Adrenal gland (tissue), 12 donors: Measurements from ENCODE around the gene PPP1R9B. TPM values are rescaled to one million over a fixed set of nuclear protein-coding genes. Genes with fewer than 3 reads are reported as not detected.

ENCODE experiments used
- DNase-seq, 7 donors: peaks; one replicate each; pipeline ENCODE4 v3.0.0-alpha.2; 2019 to 2020
- H3K27ac ChIP-seq, 5 donors: fragments of 200-600 bp; sonication (generic) in 4 of 5; 1 replicate in 3 of 5; 2 replicates in 2 of 5; pipeline versions ENCODE4 v1.5.1 to v1.8.0; 2016 to 2020; ENCODE audit warnings: mild to moderate bottlenecking in 1 of 5
- H3K27me3 ChIP-seq: fragments of 200-600 bp; 2 replicates; pipeline ENCODE4 v1.8.0; 2021
- H3K36me3 ChIP-seq, 2 donors: fragments of 200-600 bp; replicated peaks in 1 of 2; 1 replicate in 1 of 2; 2 replicates in 1 of 2; pipeline versions ENCODE4 v1.5.1 to v1.8.0; 2018 to 2022
- H3K4me1 ChIP-seq, 2 donors: fragments of 200-600 bp; replicated peaks in 1 of 2; 1 replicate in 1 of 2; 2 replicates in 1 of 2; pipeline versions ENCODE4 v1.5.1 to v1.8.0; 2018 to 2021
- H3K4me3 ChIP-seq, 4 donors: fragments of 200-600 bp; sonication (generic) in 3 of 4; one replicate each; pipeline ENCODE4 v1.5.1; 2016 to 2018
- H3K9me3 ChIP-seq, 3 donors: fragments of 200-600 bp; sonication (generic) in 1 of 3; replicated peaks in 1 of 3; 1 replicate in 2 of 3; 2 replicates in 1 of 3; pipeline versions ENCODE4 v1.5.1 to v1.8.0; 2016 to 2021
- CTCF ChIP-seq, 6 experiments: fragments of 450-650 bp in 4 of 6; fragments of 200-600 bp in 2 of 6; sonication (generic) in 1 of 6; IDR thresholded peaks; 1 replicate in 5 of 6; 2 replicates in 1 of 6; pipeline versions ENCODE4 v1.5.1 to v1.8.0; 2016 to 2021; ENCODE audit warnings: antibody characterized with exemption in 6 of 6, mild to moderate bottlenecking in 2 of 6, moderate library complexity in 1 of 6
- POLR2A ChIP-seq, 2 donors: fragments of 450-650 bp; IDR thresholded peaks; one replicate each; pipeline ENCODE4 v1.6.1; 2017; ENCODE audit warnings: antibody characterized with exemption in 2 of 2, mild to moderate bottlenecking in 2 of 2, moderate library complexity in 1 of 2
- WGBS, 4 donors: extraction: QIAGEN DNeasy Blood & Tissue Kit in 2 of 4; methylation state at CpG; one replicate each; pipeline versions ENCODE4 v1.1.5 to v1.1.7; 2013 to 2017; 5-methylcytosine and 5-hydroxymethylcytosine counted together
- intact Hi-C, 2 donors: fragments of 100-400 bp; cut with DNase I; formaldehyde crosslinking; loops; one replicate each; pipeline versions ENCODE4 v1.14.1 to v1.15.0; 2022 to 2023
- polyA plus RNA-seq, 3 donors: library from polyadenylated mRNA; stranded (reverse); fragments of 200-250 nt in 2 of 3; fragments of 350-450 nt in 1 of 3; fragmentation: Illumina TruSeq in 1 of 3; extraction: RNeasy Lipid Tissue Mini Kit (QIAGEN cat#74804) in 1 of 3; gene quantifications; one replicate each; pipeline ENCODE4 v1.2.3, GENCODE V29; 2013 to 2014
- total RNA-seq, 9 donors: library from RNA; depleted of rRNA in 4 of 9; stranded (reverse); fragments of >200 nt in 4 of 9; fragments of 120-200 nt in 1 of 9; fragmentation: NEBNext Ultra II Directional in 1 of 9; extraction: Animal tissue kit (Norgen Biotek cat#: 25700) in 1 of 9; gene quantifications; one replicate each; pipeline versions ENCODE4 v1.1.0 to v1.2.4, GENCODE V29; 2013 to 2023
- donor health status: healthy with polysubstance abuse.
- donor health status: Bipolar disorder and iron deficiency.
- donor health status: DM: yes; HTN: yes; CAD: no.
- donor health status: DM: no; HTN: no; CAD: no.
- donor health status: DM: no; HTN: no; CAD: no.
- donor health status: DM: yes; HTN: yes; CAD: no.

PPP1R9B gene
- total and polyA plus RNA-seq, 12 donors: 21.8 to 128 (median 52.1) TPM

- Histone ChIP-seq H3K4me3 (no peak overlapping the region), H3K9me3 (no peaks in the 10 kb centered on the region), H3K36me3 (no peaks in the 10 kb centered on the region), H3K4me1 (peaks cover 0 to 12% of the 10 kb centered on the region in 2 donors), H3K27me3 (no peaks in the 10 kb centered on the region), H3K27ac (no peak overlapping the region)
- intact Hi-C loops: no loop called here
- DNase-seq: no peak
- WGBS, 4 donors: 71 to 78% (median 75%) methylated on average over 7 to 11 of the region's 11 CpGs
- TF ChIP-seq CTCF (IDR thresholded peaks at IDR 0.05): no peak
- no peak for TF ChIP-seq POLR2A (IDR thresholded peaks at IDR 0.05)
Observed at GRCh38 chr17:50163843-50164696, 13.6 kb upstream of the PPP1R9B start.

- H3K36me3 ChIP-seq: no peaks in the 10 kb centered on the region
- no peak overlapping the region for H3K4me3 ChIP-seq
- DNase-seq: no peak
- intact Hi-C loops: no loop called here
- peaks cover 0 to 12% of the 10 kb centered on the region in 2 donors for H3K4me1 ChIP-seq
- no peaks in the 10 kb centered on the region for H3K27me3 ChIP-seq
- H3K27ac ChIP-seq: no peak overlapping the region
- H3K9me3 ChIP-seq: no peaks in the 10 kb centered on the region
- TF ChIP-seq POLR2A (IDR thresholded peaks at IDR 0.05) (no peak), CTCF (IDR thresholded peaks at IDR 0.05) (no peak)
- WGBS, 4 donors: 61 to 71% (median 68%) methylated on average over 8 of the region's 8 CpGs
Observed at GRCh38 chr17:50162466-50163254, 12.2 kb upstream of the PPP1R9B start.

GRCh38 chr17:50161911-50162288 is 11.4 kb upstream of the PPP1R9B start:
- no peaks in the 10 kb centered on the region for H3K27me3 ChIP-seq
- intact Hi-C loops: no loop called here
- peaks cover 0 to 12% of the 10 kb centered on the region in 2 donors for H3K4me1 ChIP-seq
- H3K9me3 ChIP-seq: no peaks in the 10 kb centered on the region
- H3K27ac ChIP-seq: no peak overlapping the region
- no peak for DNase-seq
- H3K36me3 ChIP-seq: no peaks in the 10 kb centered on the region
- TF ChIP-seq POLR2A (IDR thresholded peaks at IDR 0.05) (no peak), CTCF (IDR thresholded peaks at IDR 0.05) (no peak)
- WGBS, 4 donors: 48 to 50% (median 49%) methylated on average over 16 of the region's 16 CpGs
- no peak overlapping the region for H3K4me3 ChIP-seq
